ENCODE results near the gene NDFIP1.
"Not testable (repeated sequence)": the region's sequence is repeated elsewhere in the genome, so short reads cannot be mapped to it uniquely, and the experiment has no call there.

The NDFIP1 gene

GRCh38 chr5:142120247-142120935 is 11.8 kb downstream of the NDFIP1 start:
- no peak for DNase-seq

DNA sequence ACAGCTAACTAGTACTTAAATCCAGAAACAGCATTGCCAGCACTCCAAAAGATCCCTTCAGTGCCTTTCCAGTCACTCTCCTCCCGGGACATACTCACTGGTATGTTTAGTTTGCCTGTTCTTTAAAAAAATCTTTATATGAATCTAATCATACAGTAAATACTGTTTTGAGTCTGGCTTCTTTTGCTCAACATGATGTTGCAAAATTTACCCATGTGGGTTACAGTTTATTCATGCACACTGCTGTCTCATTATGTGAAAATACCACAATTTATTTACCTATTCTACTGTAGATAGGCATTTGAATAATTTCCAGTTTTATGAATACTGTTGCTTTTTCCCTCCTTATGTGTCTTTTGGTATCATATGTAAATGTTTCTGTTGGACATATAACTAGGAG is 13.5 kb downstream of the NDFIP1 start:
- DNase-seq, result no peak

DNA sequence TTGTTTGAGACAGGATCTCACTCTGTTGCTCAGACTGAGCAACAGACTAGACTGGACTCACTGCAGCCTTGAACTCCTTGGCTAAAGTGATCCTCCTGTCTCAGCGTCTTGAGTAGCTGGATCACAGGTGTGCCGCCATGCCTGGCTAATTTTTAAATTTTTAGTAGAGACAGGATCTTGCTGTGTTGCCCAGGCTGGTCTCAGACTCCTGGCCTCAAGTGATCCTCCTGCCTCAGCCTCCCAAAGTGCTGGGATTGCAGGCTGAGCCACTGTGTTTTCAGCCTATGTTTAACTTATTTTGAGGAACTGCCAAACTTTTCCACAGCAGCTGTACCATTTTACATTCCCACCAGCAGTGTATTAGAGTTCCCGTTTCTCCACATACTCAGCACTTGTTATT is 16.8 kb downstream of the NDFIP1 start:
- no peak for DNase-seq

DNA sequence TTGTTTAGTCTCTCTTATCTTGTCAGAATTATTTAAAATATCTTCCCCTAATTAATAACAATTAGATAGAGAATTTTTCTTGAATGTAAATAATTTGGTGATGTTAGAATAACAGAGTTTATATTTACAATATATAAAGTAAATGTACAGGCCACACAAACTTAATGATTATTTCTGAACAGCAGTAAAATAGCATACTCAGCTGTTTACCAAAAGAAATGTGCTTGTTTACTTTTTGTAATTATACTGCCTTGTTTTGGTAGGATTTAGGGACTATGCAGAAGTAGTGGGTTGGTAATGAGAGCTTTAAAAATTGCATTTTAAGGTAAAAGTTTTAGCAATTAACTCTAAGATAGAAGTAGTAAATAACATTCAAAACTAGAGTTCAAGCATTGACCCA is 17.4 kb downstream of the NDFIP1 start:
- DNase-seq, result no peak

DNA sequence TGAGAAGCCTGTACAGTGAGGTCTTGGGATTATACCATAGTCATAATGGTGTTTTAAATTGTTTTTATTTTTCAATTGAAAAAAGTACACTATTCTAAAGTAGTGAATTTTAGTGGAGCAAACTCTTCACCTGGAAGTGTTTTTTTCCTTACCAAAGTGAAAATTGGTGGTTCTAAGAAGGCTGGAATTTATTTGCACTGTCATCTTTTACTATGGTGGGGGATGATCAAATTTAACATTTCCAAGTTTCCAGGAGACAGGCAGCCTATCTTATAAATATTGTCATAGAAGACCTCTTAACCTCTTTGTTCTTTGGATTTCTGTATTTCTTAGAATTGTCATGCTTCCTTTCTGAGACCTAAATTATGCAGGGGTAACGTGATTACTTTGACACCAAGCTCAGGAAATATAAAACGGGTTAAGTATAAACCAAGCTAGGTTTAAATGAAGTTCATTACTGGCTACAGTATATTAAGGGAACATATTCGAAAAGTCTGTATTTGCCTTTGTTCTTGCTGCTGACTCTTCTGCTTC is 20.2 kb downstream of the NDFIP1 start:
- DNase-seq, result no peak

GRCh38 chr5:142129446-142130066 is 21.0 kb downstream of the NDFIP1 start:
- no peak for DNase-seq

DNA sequence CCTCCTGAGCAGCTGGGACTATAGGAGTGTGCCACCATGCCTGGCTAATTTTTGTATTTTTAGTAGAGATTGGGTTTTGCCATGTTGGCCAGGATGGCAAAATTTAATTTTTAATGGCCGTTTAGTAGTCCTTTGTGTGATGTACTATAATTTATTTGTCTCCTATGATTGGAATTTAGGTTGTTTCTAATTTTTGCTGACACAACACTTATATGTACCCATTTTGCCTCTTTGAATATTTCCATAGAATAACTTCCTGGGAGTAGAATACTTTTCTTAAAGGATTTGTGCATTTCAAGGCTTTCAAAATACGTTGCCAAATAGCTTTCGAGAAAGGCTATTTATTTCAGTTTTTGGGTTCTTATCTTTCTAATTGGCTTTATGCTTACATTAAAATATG is 22.8 kb downstream of the NDFIP1 start:
- DNase-seq, result no peak

DNA sequence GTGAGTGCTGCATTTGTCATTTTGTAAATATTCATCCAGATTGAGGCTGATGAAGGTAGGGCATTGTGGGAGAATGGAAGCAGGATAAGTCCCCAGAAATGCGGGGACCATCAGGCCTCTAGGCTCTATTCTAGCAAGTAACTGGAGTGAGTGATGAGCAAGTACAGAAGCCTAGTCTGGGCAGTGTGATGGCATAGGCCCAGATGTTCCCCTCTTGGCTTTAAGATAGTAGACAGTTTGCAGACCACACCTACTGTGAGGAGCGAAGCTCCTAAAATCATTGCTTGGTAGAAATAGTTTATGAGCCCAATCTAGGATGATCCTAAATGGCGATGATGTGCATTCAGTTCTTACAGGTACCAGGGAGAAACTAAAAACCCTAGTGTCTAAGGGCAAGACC is 24.3 kb downstream of the NDFIP1 start:
- no peak for DNase-seq

DNA sequence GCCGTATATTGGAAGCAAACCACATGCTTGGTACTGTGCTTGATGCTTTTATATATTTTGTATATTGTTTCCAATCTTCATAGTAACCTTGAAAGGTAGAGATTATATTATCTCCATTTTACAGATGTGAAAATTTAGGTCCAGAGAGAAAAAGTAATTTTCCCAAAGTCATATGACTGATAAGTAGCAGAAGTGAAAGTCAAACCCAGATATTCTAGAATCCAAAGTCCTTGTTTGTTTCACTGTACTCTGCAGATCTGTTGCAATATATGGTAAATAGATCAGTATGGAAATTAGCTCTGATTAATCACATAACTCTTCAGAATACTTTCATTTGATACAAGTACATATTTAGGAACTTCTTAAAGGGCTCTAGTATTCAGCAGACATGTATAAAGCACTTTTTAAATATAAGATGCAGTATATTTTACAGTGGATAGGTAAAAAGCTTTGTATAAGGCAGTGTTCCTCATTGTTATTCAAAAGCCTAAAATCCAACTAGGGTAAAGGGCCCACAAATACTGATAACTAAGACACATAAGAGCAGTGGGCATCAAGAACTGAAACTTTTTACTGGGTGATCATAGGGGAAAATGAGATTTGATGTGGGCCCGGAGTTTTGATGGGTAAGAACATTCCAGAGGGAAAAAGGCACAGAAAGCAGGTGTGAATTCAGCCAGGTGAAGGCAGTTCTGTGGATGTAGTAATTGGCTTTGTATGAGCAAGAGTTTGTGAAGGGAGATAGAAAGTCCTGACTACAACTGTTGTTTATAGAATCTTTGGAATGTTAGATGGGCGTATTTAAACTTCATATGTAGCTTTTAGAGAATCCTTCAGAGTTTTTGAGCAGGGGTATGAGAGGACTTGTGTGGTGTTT is 25.0 kb downstream of the NDFIP1 start:
- no peak for DNase-seq

- no peak for DNase-seq
Measured at GRCh38 chr5:142134331-142135010, 25.9 kb downstream of the NDFIP1 start.

GRCh38 chr5:142141463-142141862 is 32.9 kb downstream of the NDFIP1 start:
- no peak for DNase-seq

DNA sequence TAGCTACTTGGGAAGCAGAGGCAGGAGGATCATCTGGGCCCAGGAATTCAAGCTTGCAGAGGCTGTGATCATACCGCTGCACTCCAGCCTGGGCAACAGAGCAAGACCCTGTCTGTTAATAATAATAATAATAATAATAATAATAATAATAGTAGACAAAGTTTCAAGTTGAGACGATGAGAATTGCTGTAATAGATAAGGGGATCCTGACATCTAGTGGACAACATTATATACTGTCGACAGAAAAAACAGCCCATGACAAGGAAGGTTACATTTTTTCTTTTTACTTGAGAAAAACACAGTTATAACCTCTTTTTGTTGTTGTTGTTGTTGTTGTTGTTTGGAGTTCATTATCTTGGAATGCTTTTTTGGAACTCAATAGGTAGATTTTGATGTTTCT is 35.3 kb downstream of the NDFIP1 start:
- no peak for DNase-seq

DNA sequence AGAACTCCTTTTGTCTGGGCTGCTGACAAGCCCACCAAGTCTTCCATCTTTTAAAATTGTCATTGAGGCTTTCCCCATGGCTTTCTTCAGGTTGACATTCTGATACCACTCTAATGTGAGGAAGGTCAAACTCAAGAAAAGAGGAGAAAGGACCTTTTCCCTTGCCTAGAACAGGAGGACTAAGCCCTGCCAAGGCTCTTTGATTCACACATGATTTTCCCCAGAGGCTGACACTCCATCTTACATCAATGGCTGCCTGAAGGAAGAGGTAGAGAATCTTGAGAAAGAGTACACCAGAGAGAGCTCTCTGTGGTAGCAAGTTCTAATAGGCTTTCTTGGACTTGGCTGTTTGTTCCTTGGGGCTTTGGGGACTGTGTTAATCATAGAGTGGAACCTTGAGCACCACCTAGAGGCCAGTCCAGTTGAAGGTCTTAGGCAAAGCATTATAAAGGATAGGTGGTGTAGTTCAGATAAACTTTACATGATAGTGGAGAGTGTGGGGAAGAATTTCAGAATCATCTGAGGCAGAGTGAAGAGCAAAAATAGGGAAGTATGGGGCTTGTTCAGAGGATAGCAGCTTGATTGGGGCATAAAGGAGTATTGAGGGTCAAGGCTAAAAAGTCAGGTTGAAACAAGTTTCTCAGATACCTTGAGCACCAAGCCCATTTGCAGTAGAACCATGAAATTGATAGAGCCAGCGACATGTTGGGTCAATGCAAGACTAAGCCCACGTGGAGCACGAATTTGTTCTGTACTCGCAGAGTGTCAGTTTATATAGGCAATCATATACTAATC is 36.7 kb downstream of the NDFIP1 start:
- peak; percentile 48 to 63 for DNase-seq

- DNase-seq, result no peak
Measured at GRCh38 chr5:142149363-142149762, 40.8 kb downstream of the NDFIP1 start.

DNA sequence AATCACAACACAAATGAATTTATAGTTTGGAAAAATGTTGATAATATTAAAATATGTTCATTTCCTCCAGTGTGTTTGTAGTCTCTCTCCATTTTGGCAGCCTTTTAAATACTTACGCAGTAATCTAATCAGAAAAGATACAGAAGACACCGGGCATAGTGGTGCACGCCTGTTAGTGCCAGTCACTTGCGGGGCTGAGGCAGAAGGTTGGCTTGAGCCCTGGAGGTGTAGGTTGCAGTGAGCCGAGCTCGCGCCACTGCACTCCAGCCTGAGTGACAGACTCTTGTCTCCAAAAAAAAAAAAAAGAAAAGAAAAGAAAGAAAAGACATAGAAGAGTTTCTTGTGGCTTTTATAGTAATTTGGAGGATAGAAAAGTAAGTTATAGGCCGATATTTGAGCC is 41.9 kb downstream of the NDFIP1 start:
- DNase-seq, result no peak

- DNase-seq, result peak; percentile 27 to 33
Measured at GRCh38 chr5:142151436-142152383, 43.1 kb downstream of the NDFIP1 start.

- no peak for DNase-seq
Measured at GRCh38 chr5:142152384-142152732, 43.8 kb downstream of the NDFIP1 start.

DNA sequence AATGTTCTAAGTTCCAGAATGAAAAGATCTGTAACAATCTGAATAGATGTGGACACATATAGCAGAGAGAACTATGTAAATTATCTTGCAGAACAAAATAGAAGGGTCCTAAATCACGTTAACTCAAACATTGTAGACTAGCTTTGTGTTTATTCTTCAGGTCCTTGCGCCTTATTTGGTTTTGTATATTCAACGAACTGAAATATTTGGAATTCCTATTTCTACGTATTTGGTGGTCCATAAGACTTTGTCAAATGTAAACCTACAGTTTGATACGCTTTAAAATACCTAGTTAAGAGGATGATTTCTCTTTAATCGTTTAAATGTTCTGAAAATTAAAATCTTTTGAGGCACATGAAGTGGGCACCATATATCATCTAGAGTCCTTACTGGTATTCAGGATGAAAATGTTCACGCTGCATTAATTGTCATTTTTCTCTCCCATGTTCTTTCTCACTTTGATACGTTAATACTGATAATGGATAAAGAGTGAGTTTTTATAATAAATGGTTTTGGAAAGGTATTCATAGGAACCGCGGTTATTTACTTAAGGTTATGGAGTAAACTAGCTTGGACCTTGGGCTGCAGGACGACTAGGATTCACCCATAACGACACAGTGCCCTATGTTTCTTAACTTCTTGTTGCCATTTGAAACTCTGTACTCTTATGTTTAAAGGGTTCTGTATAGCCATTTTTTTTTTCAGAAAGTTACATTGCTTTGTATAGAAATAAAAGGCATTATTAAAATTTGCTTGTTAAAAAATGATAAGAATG is 45.3 kb downstream of the NDFIP1 start:
- no peak for DNase-seq

- DNase-seq, result not testable (repeated sequence)
Measured at GRCh38 chr5:142154449-142154841, 45.9 kb downstream of the NDFIP1 start.

- no peak for DNase-seq
Measured at GRCh38 chr5:142156839-142157463, 48.4 kb downstream of the NDFIP1 start.

Data from stimulated activated CD4-positive, alpha-beta T cell treated with anti-CD3 and anti-CD28 coated beads, Interleukin-4, amount 100 ng/mL, for 4 hours (primary cell).